ENCODE measurements around the gene SMCO2.

The SMCO2 gene

GRCh38 chr12:27548301-27549199 is 102.0 kb downstream of the SMCO2 start:
- Histone ChIP-seq H3K27ac (ENCODE audit: low read depth, low read length) (no peak overlapping the region), H3K27me3 (ENCODE audit: control insufficient read depth, low read length) (peaks cover 8% of the 10 kb centered on the region), H4K20me1 (ENCODE audit: control insufficient read depth, insufficient read depth, low read depth, low read length) (no peaks in the 10 kb centered on the region), H3K9me2 (replicated peaks; ENCODE audit: control insufficient read depth, low read length) (no peaks in the 10 kb centered on the region), H3K4me2 (ENCODE audit: low read length) (no peak overlapping the region), H3K9me3 (ENCODE audit: control insufficient read depth, insufficient read depth, low read length) (no peaks in the 10 kb centered on the region), H3K4me3 (ENCODE audit: low read length) (no peak overlapping the region), H3K79me2 (ENCODE audit: control insufficient read depth, low read length) (no peaks in the 10 kb centered on the region), H3F3A (ENCODE audit: control insufficient read depth, insufficient read depth) (no peaks in the 10 kb centered on the region), H3K4me1 (ENCODE audit: control insufficient read depth, low read length) (no peaks in the 10 kb centered on the region), H3K36me3 (ENCODE audit: control insufficient read depth, low read length) (no peaks in the 10 kb centered on the region)
- TF ChIP-seq CTCF (IDR thresholded peaks at IDR 0.05; ENCODE audit: low read depth, low read length, poor library complexity, severe bottlenecking) (no peak), EZH2phosphoT487 (IDR thresholded peaks at IDR 0.05; ENCODE audit: borderline replicate concordance, low read length) (no peak)

GRCh38 chr12:27549236-27549800 is 102.8 kb downstream of the SMCO2 start:
- H4K20me1 ChIP-seq (ENCODE audit: control insufficient read depth, insufficient read depth, low read depth, low read length) = no peaks in the 10 kb centered on the region
- H3K27me3 ChIP-seq (ENCODE audit: control insufficient read depth, low read length) = peaks cover 8% of the 10 kb centered on the region
- no peak for TF ChIP-seq CTCF (IDR thresholded peaks at IDR 0.05; ENCODE audit: low read depth, low read length, poor library complexity, severe bottlenecking)
- no peak for TF ChIP-seq EZH2phosphoT487 (IDR thresholded peaks at IDR 0.05; ENCODE audit: borderline replicate concordance, low read length)
- no peaks in the 10 kb centered on the region for H3K36me3 ChIP-seq (ENCODE audit: control insufficient read depth, low read length)
- no peaks in the 10 kb centered on the region for H3F3A ChIP-seq (ENCODE audit: control insufficient read depth, insufficient read depth)
- no peaks in the 10 kb centered on the region for H3K4me1 ChIP-seq (ENCODE audit: control insufficient read depth, low read length)
- no peaks in the 10 kb centered on the region for H3K79me2 ChIP-seq (ENCODE audit: control insufficient read depth, low read length)
- no peaks in the 10 kb centered on the region for H3K9me3 ChIP-seq (ENCODE audit: control insufficient read depth, insufficient read depth, low read length)
- H3K4me2 ChIP-seq (ENCODE audit: low read length) = no peak overlapping the region
- H3K27ac ChIP-seq (ENCODE audit: low read depth, low read length) = no peak overlapping the region
- no peak overlapping the region for H3K4me3 ChIP-seq (ENCODE audit: low read length)
- no peaks in the 10 kb centered on the region for H3K9me2 ChIP-seq (replicated peaks; ENCODE audit: control insufficient read depth, low read length)

GRCh38 chr12:27549801-27550652 is 103.5 kb downstream of the SMCO2 start:
- Histone ChIP-seq H3K4me2 (ENCODE audit: low read length) (no peak overlapping the region), H3K27ac (ENCODE audit: low read depth, low read length) (no peak overlapping the region)

More at GRCh38 chr12:27549801-27550652, 103.5 kb downstream of the SMCO2 start:
- Histone ChIP-seq H3K79me2 (ENCODE audit: control insufficient read depth, low read length) (no peaks in the 10 kb centered on the region), H3F3A (ENCODE audit: control insufficient read depth, insufficient read depth) (no peaks in the 10 kb centered on the region), H3K4me3 (ENCODE audit: low read length) (no peak overlapping the region), H3K9me3 (ENCODE audit: control insufficient read depth, insufficient read depth, low read length) (no peaks in the 10 kb centered on the region), H3K36me3 (ENCODE audit: control insufficient read depth, low read length) (no peaks in the 10 kb centered on the region), H4K20me1 (ENCODE audit: control insufficient read depth, insufficient read depth, low read depth, low read length) (no peaks in the 10 kb centered on the region), H3K4me1 (ENCODE audit: control insufficient read depth, low read length) (no peaks in the 10 kb centered on the region), H3K27me3 (ENCODE audit: control insufficient read depth, low read length) (peaks cover 10% of the 10 kb centered on the region), H3K9me2 (replicated peaks; ENCODE audit: control insufficient read depth, low read length) (no peaks in the 10 kb centered on the region)
- TF ChIP-seq CTCF (IDR thresholded peaks at IDR 0.05; ENCODE audit: low read depth, low read length, poor library complexity, severe bottlenecking) = no peak
- TF ChIP-seq EZH2phosphoT487 (IDR thresholded peaks at IDR 0.05; ENCODE audit: borderline replicate concordance, low read length) = no peak
